Right lobe of liver (tissue), 6 donors: ENCODE data around the gene MAPK4. TPM values are rescaled to one million over a fixed set of nuclear protein-coding genes. Genes with fewer than 3 reads are reported as not detected.
A peak's percentile ranks its signal among the peaks of the same experiment; 100 is the strongest.

Experiments used
- ATAC-seq, 4 donors: fragments of 200-7000 bp; cut with Tn5 transposase; one replicate each; pipeline ENCODE4 v1.9.1; 2020; ENCODE audit warnings: mild to moderate bottlenecking in 4 of 4, moderate library complexity in 4 of 4
- DNase-seq, 3 donors: peaks; one replicate each; pipeline ENCODE4 v3.0.0-alpha.2; 2020
- H3K27ac ChIP-seq, 3 donors: fragments of 200-600 bp; one replicate each; pipeline ENCODE4 v1.8.0; 2022
- H3K27me3 ChIP-seq, 2 donors: fragments of 200-600 bp; one replicate each; pipeline ENCODE4 v1.8.0; 2022
- H3K36me3 ChIP-seq, 4 donors: fragments of 200-600 bp; sonication (generic) in 1 of 4; one replicate each; pipeline versions ENCODE4 v1.5.1 to v1.8.0; 2017 to 2022; ENCODE audit warnings: control low read depth in 1 of 4
- H3K4me1 ChIP-seq, 4 donors: fragments of 200-600 bp; sonication (generic) in 1 of 4; one replicate each; pipeline versions ENCODE4 v1.5.1 to v1.8.0; 2017 to 2022; ENCODE audit warnings: control low read depth in 1 of 4
- H3K4me3 ChIP-seq, 3 donors: fragments of 200-600 bp; one replicate each; pipeline ENCODE4 v1.8.0; 2022
- H3K9me3 ChIP-seq, 4 donors: fragments of 200-600 bp; sonication (generic) in 1 of 4; one replicate each; pipeline versions ENCODE4 v1.5.1 to v1.8.0; 2017 to 2022; ENCODE audit warnings: control low read depth in 1 of 4
- CTCF ChIP-seq, 4 donors: fragments of 200-600 bp in 3 of 4; fragments of 450-650 bp in 1 of 4; IDR thresholded peaks; one replicate each; pipeline versions ENCODE4 v1.5.1 to v1.8.0; 2016 to 2022; ENCODE audit warnings: antibody characterized with exemption in 4 of 4, mild to moderate bottlenecking in 2 of 4
- POLR2A ChIP-seq: fragments of 450-650 bp; IDR thresholded peaks from one replicate; pipeline ENCODE4 v1.6.1; 2017; ENCODE audit warnings: antibody characterized with exemption, mild to moderate bottlenecking
- WGBS: methylation state at CpG from one replicate; pipeline ENCODE4 v1.1.6; 2018; ENCODE audit warnings: low coverage, low lambda C conversion rate; ENCODE audit not compliant: insufficient coverage; ENCODE audit errors: missing lambda C conversion rate; 5-methylcytosine and 5-hydroxymethylcytosine counted together
- intact Hi-C, 2 donors: fragments of 100-400 bp; cut with DNase I; formaldehyde crosslinking; loops; one replicate each; pipeline versions ENCODE4 v1.11.2 to v1.14.1; 2022
- total RNA-seq, 6 experiments: library from RNA; depleted of rRNA in 2 of 6; stranded (reverse); fragments of >200 nt in 2 of 6; fragmentation: NEBNext Ultra II Directional in 3 of 6; extraction: Animal tissue kit (Norgen Biotek cat#: 25700) in 3 of 6; gene quantifications; one replicate each; pipeline versions ENCODE4 v1.1.0 to v1.2.4, GENCODE V29; 2016 to 2023
- donor health status: DM: no; HTN: yes; CAD: no.
- donor health status: DM: no; HTN: no; CAD: no.
- donor health status: DM: no; HTN: no; CAD: no.
- donor health status: DM: no; HTN: yes; CAD: no.
- donor health status: DM: no; HTN: yes; CAD: no.

The MAPK4 gene
- total RNA-seq, 6 experiments from 2014 or later = 0.33 to 8.3 (median 1.5) TPM

GRCh38 chr18:50707855-50708469 is 148.1 kb downstream of the MAPK4 start:
- Histone ChIP-seq H3K9me3 (no peaks in the 10 kb centered on the region), H3K36me3 (no peaks in the 10 kb centered on the region), H3K4me3 (no peak overlapping the region), H3K27ac (no peak overlapping the region), H3K27me3 (no peaks in the 10 kb centered on the region), H3K4me1 (peaks cover 0 to 8% (median 0%) of the 10 kb centered on the region in 4 donors)
- no peak for TF ChIP-seq CTCF (IDR thresholded peaks at IDR 0.05)
- no peak for TF ChIP-seq POLR2A
- WGBS = 35% methylated on average over 7 of the region's 7 CpGs
- ATAC-seq = peak; percentile 72 to 94 (median 86)
- peak in 1 of 3 donors; percentile 50 for DNase-seq
- intact Hi-C loops = no loop called here

- DNase-seq = no peak
- WGBS = no CpG with 5 or more reads among the region's 7 CpGs
- Histone ChIP-seq H3K36me3 (no peaks in the 10 kb centered on the region), H3K27ac (no peak overlapping the region), H3K9me3 (no peaks in the 10 kb centered on the region), H3K4me3 (no peak overlapping the region), H3K4me1 (peaks cover 0 to 8% (median 0%) of the 10 kb centered on the region in 4 donors), H3K27me3 (no peaks in the 10 kb centered on the region)
- TF ChIP-seq CTCF (IDR thresholded peaks at IDR 0.05) = no peak
- no peak for TF ChIP-seq POLR2A
- intact Hi-C loops = no loop called here
- no peak for ATAC-seq
Observed at GRCh38 chr18:50709193-50709592, 149.3 kb downstream of the MAPK4 start.

GRCh38 chr18:50711386-50711785 is 151.5 kb downstream of the MAPK4 start:
- DNase-seq (no peak), ATAC-seq (no peak)
- Histone ChIP-seq H3K36me3 (no peaks in the 10 kb centered on the region), H3K27ac (no peak overlapping the region), H3K9me3 (no peaks in the 10 kb centered on the region), H3K27me3 (no peaks in the 10 kb centered on the region), H3K4me1 (peaks cover 0 to 8% (median 0%) of the 10 kb centered on the region in 4 donors), H3K4me3 (no peak overlapping the region)
- TF ChIP-seq POLR2A = no peak
- no peak for TF ChIP-seq CTCF (IDR thresholded peaks at IDR 0.05)
- intact Hi-C loops = no loop called here
- 17% methylated on average over 1 of the region's 5 CpGs for WGBS

GRCh38 chr18:50715919-50716318 is 156.0 kb downstream of the MAPK4 start:
- intact Hi-C loops = no loop called here
- H3K4me1 ChIP-seq = no peaks in the 10 kb centered on the region
- no peak for TF ChIP-seq CTCF (IDR thresholded peaks at IDR 0.05)
- TF ChIP-seq POLR2A = no peak
- no peaks in the 10 kb centered on the region for H3K36me3 ChIP-seq
- H3K4me3 ChIP-seq = no peak overlapping the region
- no peak overlapping the region for H3K27ac ChIP-seq
- DNase-seq (no peak), ATAC-seq (no peak)
- no peaks in the 10 kb centered on the region for H3K27me3 ChIP-seq
- H3K9me3 ChIP-seq = no peaks in the 10 kb centered on the region
- WGBS = 87% methylated on average over 7 of the region's 7 CpGs

- WGBS = 84% methylated on average over 3 of the region's 4 CpGs
- no peak overlapping the region for H3K27ac ChIP-seq
- intact Hi-C loops = no loop called here
- DNase-seq (no peak), ATAC-seq (no peak)
- no peaks in the 10 kb centered on the region for H3K27me3 ChIP-seq
- no peak overlapping the region for H3K4me3 ChIP-seq
- H3K9me3 ChIP-seq = no peaks in the 10 kb centered on the region
- no peaks in the 10 kb centered on the region for H3K4me1 ChIP-seq
- TF ChIP-seq CTCF (IDR thresholded peaks at IDR 0.05) = no peak
- no peak for TF ChIP-seq POLR2A
- H3K36me3 ChIP-seq = no peaks in the 10 kb centered on the region
Observed at GRCh38 chr18:50716902-50717301, 157.0 kb downstream of the MAPK4 start.
